Uterus (tissue), 2 donors: Measurements from ENCODE around the gene GRM1.

Source experiments
- POLR2A ChIP-seq, 2 donors: fragments of 450-650 bp; IDR thresholded peaks; one replicate each; pipeline ENCODE4 v1.6.1; 2016; ENCODE audit warnings: antibody characterized with exemption in 2 of 2, mild to moderate bottlenecking in 1 of 2, moderate library complexity in 1 of 2
- TF ChIP-seq, protein P1 (sequence below), 4 experiments: fragments of 200-600 bp in 2 of 4; fragments of 450-650 bp in 2 of 4; sonication (generic) in 2 of 4; IDR thresholded peaks; one replicate each; pipeline ENCODE4 v1.5.1; 2016 to 2019; ENCODE audit warnings: antibody characterized with exemption in 4 of 4, mild to moderate bottlenecking in 2 of 4, moderate library complexity in 1 of 4

DNA sequence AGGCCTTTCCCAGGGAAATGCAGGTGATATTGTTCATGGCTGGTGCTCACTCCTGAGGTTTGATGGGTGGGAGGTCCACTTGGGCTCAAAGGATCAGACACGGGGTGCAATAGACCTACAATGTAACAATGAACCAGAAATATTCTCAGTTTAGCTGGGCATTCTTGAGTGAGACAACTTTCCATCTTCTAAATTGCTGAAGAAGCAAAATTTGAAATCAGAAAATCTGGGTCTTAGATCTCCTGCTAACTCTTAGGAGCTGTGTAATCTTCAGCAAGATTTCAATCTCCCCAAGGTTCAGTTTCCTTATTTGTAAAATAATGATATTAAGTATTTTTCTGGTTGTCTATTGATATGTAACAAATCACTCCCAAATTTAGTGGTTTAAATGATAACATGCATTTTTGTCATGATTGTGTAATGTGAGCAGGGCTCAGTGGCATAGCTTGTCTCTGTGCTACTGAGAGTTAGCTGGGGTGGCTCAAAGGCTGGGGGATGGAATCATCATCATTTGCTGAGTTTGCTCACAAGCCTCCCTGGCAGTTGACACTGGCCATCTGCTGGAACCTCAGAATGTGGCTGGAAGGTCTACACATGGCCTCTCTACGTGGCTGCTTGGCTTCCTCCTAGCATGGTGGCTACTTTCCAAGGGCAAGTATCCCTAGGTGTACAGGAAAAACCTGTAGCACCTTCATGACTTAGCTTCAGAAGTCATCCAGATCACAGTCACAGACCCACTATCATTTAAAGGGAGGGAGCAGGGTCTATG, 98.8 kb downstream of the GRM1 start:
- TF ChIP-seq POLR2A (IDR thresholded peaks at IDR 0.05): no peak
- TF ChIP-seq, protein P1, sequence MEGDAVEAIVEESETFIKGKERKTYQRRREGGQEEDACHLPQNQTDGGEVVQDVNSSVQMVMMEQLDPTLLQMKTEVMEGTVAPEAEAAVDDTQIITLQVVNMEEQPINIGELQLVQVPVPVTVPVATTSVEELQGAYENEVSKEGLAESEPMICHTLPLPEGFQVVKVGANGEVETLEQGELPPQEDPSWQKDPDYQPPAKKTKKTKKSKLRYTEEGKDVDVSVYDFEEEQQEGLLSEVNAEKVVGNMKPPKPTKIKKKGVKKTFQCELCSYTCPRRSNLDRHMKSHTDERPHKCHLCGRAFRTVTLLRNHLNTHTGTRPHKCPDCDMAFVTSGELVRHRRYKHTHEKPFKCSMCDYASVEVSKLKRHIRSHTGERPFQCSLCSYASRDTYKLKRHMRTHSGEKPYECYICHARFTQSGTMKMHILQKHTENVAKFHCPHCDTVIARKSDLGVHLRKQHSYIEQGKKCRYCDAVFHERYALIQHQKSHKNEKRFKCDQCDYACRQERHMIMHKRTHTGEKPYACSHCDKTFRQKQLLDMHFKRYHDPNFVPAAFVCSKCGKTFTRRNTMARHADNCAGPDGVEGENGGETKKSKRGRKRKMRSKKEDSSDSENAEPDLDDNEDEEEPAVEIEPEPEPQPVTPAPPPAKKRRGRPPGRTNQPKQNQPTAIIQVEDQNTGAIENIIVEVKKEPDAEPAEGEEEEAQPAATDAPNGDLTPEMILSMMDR (IDR thresholded peaks at IDR 0.05): no peak
